Measurements from ENCODE around the gene ACAN.

ACAN gene

DNA sequence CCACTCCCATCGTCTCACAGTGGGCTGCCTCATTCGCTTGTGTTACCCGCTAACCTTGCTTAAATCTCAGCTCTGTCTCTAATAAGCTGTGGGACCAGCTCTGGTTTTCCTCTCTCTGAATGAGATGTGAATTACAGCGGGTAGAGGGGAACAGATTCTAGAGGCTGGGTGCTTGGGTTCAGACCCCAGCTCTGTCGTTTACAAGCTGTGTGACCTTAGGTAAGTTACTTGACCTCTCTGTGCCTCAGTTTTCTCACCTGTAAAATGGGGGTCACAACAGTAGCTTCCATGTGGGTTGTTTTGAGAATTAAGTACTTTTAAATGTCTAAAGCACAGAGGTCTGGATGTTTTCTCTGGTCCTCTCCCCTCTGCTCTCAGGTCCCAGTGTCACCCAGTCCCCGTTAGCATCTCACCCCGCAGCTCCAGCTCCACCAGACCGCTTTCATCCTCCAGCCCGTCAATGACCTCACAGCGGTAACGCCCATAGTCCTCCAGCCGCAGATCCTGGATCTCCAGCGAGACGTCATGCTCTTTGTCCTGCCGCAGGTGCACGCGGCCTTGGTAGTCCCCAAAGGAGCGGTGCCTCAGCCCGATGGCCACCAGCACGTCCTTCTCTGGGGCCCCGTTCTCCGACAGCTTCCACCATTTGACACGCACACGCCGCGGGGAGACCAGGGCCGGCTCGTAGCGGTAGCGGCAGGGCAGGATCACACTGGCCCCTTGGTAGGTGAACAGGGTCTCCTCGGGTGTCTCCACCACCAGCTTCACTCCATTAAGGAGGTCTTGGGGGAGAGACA is 77.9 kb downstream of the ACAN start:
- DNase-seq: no peak

DNA sequence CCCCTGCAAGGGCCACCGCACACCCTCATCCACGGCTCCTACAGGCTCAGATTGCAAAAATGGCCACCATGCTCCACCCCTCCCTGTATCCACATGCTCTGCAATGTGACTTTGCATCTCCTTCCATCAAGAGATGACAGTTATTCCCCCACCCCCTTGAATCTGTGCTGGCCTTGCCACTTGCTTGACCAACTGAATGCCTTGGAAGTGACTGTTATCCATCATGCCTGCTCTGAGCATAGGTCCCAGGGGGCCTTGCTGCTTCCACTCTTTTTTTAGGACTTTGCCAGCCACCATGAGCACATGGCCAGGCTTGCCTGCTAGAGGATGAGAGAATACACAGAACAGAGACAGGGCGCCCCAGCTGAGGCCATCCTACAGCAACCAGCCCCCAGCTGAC is 78.5 kb downstream of the ACAN start:
- no peak for DNase-seq

- DNase-seq: no peak
These were observed 79.5 kb downstream of the ACAN start for GRCh38 chr15:88882785-88883184.

DNA sequence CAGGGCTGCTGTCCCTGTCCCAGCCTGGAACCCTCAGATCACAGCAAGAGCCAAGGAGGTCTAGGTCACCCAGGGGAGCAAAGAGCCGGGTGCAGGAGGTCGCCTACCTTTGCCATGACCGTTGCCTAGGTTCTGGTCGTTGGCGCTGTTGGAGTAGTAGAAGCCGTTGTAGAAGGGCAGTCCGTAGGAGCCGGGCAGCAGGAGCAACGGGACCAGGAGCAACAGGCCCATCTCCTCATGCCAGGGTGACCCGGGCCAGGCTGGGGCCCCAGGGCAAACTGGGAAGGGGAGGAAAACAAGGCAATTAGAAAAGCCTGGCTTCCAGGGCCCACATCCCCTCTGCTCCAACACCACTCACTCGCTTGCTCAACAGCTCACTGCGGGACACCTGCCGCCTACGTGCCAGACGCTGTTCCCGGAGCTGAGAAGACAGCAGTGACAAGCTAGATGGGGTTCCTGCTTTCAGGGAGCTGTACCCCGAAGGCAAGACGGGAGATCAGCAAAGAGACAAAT is 83.9 kb downstream of the ACAN start:
- no peak for DNase-seq

- DNase-seq: no peak
These were observed 85.5 kb downstream of the ACAN start for GRCh38 chr15:88888719-88889118.

DNA sequence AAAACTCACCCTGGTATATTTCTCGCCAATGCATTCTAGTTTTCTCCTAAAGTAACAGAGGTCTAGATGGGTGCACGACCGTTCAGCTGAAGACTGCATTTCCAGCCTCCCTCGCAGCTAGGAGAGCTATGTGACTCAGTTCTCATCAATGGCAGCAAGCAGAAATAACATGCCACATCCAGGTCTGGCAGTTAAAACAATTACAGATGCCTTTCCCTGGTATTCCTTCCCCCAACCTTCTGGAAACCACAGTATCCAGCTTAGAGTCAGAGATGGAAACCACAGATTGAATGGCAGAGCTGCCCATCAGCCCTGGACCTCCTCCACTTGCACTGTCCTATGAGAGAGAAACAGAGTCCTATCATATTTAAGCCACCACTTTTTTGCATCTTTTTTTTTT is 87.3 kb downstream of the ACAN start:
- DNase-seq: no peak

GRCh38 chr15:88891540-88892254 is 88.5 kb downstream of the ACAN start:
- DNase-seq: no peak

DNA sequence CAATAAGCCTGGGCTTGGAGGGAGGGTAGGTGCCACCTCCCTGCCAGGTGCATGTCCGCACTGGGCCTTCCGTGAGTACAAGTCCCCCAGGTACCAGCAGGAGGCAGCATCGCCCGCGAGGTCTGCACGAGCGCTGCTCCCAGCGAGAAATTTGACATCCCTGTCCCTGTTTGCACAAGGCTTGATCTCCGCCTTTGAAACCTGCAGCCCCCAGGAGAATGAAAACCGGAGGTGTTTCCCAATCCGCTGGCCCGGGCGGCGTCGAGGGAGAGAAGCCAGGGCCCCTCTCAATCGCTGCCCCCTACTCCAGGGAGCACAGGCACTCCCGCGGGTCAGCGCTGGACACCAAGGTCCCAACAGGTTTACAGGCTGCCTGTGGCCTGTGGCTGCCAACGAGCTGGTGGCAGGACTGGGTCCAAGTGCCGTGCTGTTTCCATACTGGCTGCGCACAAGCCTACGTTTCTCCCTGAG is 91.1 kb downstream of the ACAN start:
- no peak for DNase-seq

GRCh38 chr15:88894819-88895767 is 91.9 kb downstream of the ACAN start, which contains the start of gene HAPLN3:
Gene HAPLN3 (minus strand): TSS chr15:88895544. CDS start chr15:88887298, 8,246 bp downstream.
- no peak for DNase-seq

DNA sequence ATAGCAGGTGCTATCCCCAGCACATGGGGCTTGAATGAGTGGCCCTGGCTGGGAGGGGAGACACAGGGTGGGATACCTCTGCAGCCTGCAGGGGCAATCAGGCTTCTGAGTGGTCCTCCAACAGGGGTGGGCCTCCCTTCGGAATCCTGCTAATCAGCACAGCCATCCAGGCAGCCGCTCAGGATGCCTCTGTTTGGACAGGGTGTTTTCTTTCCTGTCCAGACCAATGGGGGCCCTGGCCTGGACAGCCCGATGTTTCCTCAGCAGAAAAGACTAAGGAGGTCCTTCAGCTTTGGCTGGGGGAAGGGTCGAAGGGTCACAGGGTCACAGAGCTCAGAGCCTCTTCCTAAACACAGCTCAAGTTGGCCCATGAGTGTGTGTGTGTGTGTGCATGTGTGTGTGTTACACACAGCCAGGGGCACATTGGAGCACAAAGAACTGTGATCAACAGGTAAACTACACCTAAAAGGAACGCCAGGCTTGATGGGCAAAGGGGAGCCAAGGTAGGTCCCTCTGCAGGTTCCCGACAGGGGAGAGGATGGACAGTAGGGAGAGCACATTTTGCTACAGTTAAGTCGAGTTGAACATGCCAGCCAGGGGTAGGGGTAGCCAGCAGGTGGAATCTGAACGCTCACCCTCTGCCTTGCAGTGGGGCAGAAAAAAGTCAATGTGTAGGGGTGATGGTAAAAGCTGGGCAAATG is 93.2 kb downstream of the ACAN start:
- DNase-seq: no peak

DNA sequence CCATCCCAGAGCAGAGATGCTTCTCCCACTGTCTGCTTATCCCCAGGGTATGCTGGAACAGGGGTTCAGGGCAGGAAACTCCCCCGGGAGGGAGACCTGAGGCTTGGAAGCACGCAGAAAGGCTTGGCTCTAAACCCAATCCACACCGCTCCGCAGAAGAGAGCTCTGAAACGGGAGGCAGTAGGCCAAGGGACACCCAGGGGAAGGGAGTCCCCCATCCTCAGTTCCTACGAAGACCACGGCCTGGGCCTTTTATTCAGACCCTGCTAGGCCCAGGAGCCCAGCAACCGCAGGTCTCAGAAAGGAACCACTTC is 93.9 kb downstream of the ACAN start:
- DNase-seq: no peak

- peak; percentile 24 for DNase-seq
These were observed 94.4 kb downstream of the ACAN start for GRCh38 chr15:88897456-88898194.

GRCh38 chr15:88898736-88899135 is 95.5 kb downstream of the ACAN start:
- no peak for DNase-seq

- no peak for DNase-seq
These were observed 96.0 kb downstream of the ACAN start for GRCh38 chr15:88899251-88899650.

GRCh38 chr15:88900309-88900981 is 97.2 kb downstream of the ACAN start:
- DNase-seq: no peak

- DNase-seq: no peak
These were observed 97.8 kb downstream of the ACAN start for GRCh38 chr15:88900982-88901418.

DNA sequence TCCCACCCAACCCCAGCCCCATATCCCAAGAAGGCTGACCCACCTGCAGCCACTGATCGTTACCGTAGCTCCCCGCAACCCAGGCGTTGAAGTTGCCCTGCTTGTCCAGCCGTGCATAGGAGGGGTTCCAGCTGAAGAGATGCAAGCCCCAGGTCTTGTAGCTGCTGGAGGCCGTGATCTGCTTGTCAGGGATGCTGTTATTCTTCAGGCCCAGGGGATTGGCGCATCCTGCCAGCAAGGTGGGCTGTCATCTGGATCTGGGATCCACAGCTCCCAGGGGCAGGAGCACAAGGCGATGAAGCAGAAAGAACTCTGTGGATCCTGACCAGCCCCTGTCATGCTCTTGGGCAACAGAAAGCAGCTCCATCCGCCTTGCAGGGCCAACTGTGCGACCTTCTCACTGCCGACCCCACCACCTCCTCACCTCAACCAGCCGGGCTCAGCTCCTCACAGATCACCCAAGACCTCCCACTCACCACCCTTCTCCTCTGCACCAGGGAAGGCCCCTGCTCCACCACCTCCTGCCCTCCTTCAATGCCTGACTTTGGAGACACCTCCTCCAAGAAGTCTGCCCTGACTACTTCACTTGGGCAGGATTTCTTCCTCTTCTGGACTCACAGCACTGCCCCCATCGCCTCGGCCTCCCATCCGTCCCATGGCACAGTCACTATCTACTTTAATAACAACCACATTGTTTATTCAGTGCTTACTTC is 98.4 kb downstream of the ACAN start:
- no peak for DNase-seq

GRCh38 chr15:88902221-88902835 is 99.1 kb downstream of the ACAN start:
- DNase-seq: no peak

- DNase-seq: no peak
These were observed 99.6 kb downstream of the ACAN start for GRCh38 chr15:88902846-88903245.

DNA sequence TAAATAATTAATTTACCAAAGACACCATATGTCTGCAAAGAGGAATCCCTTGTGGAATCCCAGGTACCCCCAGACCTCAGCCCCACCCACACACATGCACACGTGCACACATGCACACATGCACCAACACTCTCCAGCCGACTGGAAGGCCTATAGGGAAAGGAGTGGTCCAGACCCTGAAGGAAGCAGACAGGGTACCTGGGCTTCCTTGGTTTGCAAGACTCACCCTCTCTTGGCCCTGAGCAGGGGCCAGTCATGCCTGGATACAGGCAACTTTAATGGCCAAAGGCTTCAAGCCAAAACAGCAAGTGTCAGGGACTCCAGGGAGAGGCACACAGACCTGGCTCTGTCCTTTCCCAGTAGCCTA is 101.0 kb downstream of the ACAN start:
- DNase-seq: no peak
